PC-9 (cell line): Measurements from ENCODE around the gene FGF4.

Experiments used
- CTCF ChIP-seq: fragments of 200-600 bp; sonication (generic); conservative IDR thresholded peaks from 2 replicates; pipeline ENCODE4 v1.6.1; 2017; ENCODE audit warnings: mixed run types, antibody characterized with exemption, mild to moderate bottlenecking, moderate library complexity
- EZH2 ChIP-seq: fragments of 200-600 bp; sonication (generic); IDR thresholded peaks from 2 replicates; pipeline ENCODE4 v1.8.0; 2017; ENCODE audit warnings: antibody characterized with exemption, low read depth

DNA sequence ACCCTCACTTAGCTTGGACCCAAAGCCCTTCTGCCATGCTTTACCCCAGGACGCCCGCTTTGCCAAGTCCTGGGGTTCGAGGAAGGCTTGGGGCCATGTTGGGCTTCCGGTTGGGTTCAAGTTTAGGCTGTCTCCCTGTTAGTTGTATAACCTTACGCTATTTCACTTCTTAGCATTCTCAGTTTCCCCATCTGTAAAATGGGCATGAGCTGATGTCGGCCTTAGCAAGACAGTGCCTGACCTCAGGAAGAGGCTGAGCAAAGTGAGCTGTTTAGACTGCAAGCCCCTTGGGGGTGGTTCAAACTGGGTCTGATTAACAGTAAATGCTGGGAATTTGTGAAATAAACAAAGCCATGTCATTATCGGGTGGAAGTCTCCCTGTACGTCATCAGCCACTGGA lies 3.2 kb upstream of the FGF4 start:
- TF ChIP-seq CTCF = no peak
- no peak for TF ChIP-seq EZH2
